Heart right ventricle (tissue), 16 donors: ENCODE results near the gene CNDP1. TPM values are rescaled to one million over a fixed set of nuclear protein-coding genes. Genes with fewer than 3 reads are reported as not detected.

Experiments used
- ATAC-seq, 8 donors: fragments of 200-7000 bp; cut with Tn5 transposase; one replicate each; pipeline ENCODE4 v1.9.1; 2020; ENCODE audit warnings: mild to moderate bottlenecking in 8 of 8, moderate library complexity in 8 of 8, moderate number of reproducible peaks in 1 of 8
- DNase-seq, 2 donors: peaks; one replicate each; pipeline ENCODE4 v3.0.0-alpha.2; 2020
- H3K27ac ChIP-seq, 10 donors: fragments of 200-600 bp; sonication (generic) in 2 of 10; one replicate each; pipeline versions ENCODE4 v1.5.0 to v1.8.0; 2020 to 2022; ENCODE audit warnings: mild to moderate bottlenecking in 3 of 10
- H3K27me3 ChIP-seq, 7 donors: fragments of 200-600 bp; one replicate each; pipeline ENCODE4 v1.8.0; 2021 to 2022; ENCODE audit warnings: mild to moderate bottlenecking in 2 of 7
- H3K36me3 ChIP-seq, 9 donors: fragments of 200-600 bp; sonication (generic) in 1 of 9; one replicate each; pipeline versions ENCODE4 v1.5.0 to v1.8.0; 2020 to 2022; ENCODE audit warnings: mild to moderate bottlenecking in 2 of 9
- H3K4me1 ChIP-seq, 9 donors: fragments of 200-600 bp; sonication (generic) in 1 of 9; one replicate each; pipeline versions ENCODE4 v1.5.0 to v1.8.0; 2020 to 2022; ENCODE audit warnings: mild to moderate bottlenecking in 4 of 9
- H3K4me3 ChIP-seq, 10 donors: fragments of 200-600 bp; sonication (generic) in 2 of 10; one replicate each; pipeline versions ENCODE4 v1.5.0 to v1.8.0; 2020 to 2022; ENCODE audit warnings: mild to moderate bottlenecking in 7 of 10, moderate library complexity in 2 of 10
- H3K9me3 ChIP-seq, 11 donors: fragments of 200-600 bp in 10 of 11; sonication (generic) in 2 of 11; one replicate each; pipeline versions ENCODE4 v1.5.0 to v1.8.0; 2013 to 2022; ENCODE audit warnings: mild to moderate bottlenecking in 2 of 11, control low read depth in 1 of 11, moderate library complexity in 1 of 11
- CTCF ChIP-seq, 9 donors: fragments of 200-600 bp; sonication (generic) in 2 of 9; IDR thresholded peaks; one replicate each; pipeline versions ENCODE4 v1.5.0 to v1.8.0; 2021 to 2022; ENCODE audit warnings: antibody characterized with exemption in 9 of 9, mild to moderate bottlenecking in 5 of 9, moderate library complexity in 1 of 9
- WGBS, 2 donors: extraction: QIAGEN DNeasy Blood & Tissue Kit; methylation state at CpG; one replicate each; pipeline ENCODE4 v1.1.7; 2013; ENCODE audit warnings: inconsistent platforms in 1 of 2; 5-methylcytosine and 5-hydroxymethylcytosine counted together
- intact Hi-C, 10 donors: fragments of 100-400 bp; cut with DNase I; formaldehyde crosslinking; loops; one replicate each; pipeline versions ENCODE4 v1.11.1 to v1.14.2; 2022
- polyA plus RNA-seq, 2 donors: library from polyadenylated mRNA; stranded (reverse); fragments of 200-250 nt; gene quantifications; one replicate each; pipeline ENCODE4 v1.2.3, GENCODE V29; 2013
- total RNA-seq, 10 donors: library from RNA; stranded (reverse); fragmentation: NEBNext Ultra II Directional in 3 of 10; extraction: Animal tissue kit (Norgen Biotek cat#: 25700) in 3 of 10; gene quantifications; one replicate each; pipeline versions ENCODE4 v1.2.1 to v1.2.4, GENCODE V29; 2021 to 2023
- donor health status: Arrhythmogenic right ventricular cardiomyopathy.
- donor health status: ischemic (EF 13 %, LVEDD 7.1; RV severe dilation, severe dysfunction).
- donor health status: healthy with polysubstance abuse.
- donor health status: DM: no; HTN: yes; CAD: no.
- donor health status: DM: no; HTN: no; CAD: no.
- donor health status: ischemic (EF 25% LVEDD 6.9; RV normal size, moderate dysfunction).
- donor health status: ischemic (EF 25% LVEDD 5.7; RV mildly dilated, moderate dysfunction).
- donor health status: healthy.
- donor health status: DM: yes; HTN: yes; CAD: no.
- donor health status: Ischemic cardiomyopathy.
- donor health status: ischemic (EF 35%, LVEDD 5.7; RV mildly dilated, moderate dysfunction).
- donor health status: nonischemic (EF 11% LVEDD 7.7; RV severe dilation, severe dysfunction).
- donor health status: DM: yes; HTN: yes; CAD: no.
- donor health status: PGD.
- donor health status: ischemic (EF 29% LVEDD 5.4; RV normal size, mild dysfunction).
- donor health status: nonischemic (EF 23%, LVEDD 6.1; RV moderate dilation, normal function).

CNDP1 gene
- total and polyA plus RNA-seq, 12 donors = 0.11 to 0.12 TPM; not detected in 10

- no peak for DNase-seq
- intact Hi-C loops = no loop called here
- Histone ChIP-seq H3K9me3 (peaks cover 0 to 10% (median 0%) of the 10 kb centered on the region in 11 donors), H3K4me1 (peaks cover 0 to 18% (median 13%) of the 10 kb centered on the region in 9 donors), H3K4me3 (no peak overlapping the region), H3K27ac (no peak overlapping the region), H3K27me3 (no peaks in the 10 kb centered on the region), H3K36me3 (no peaks in the 10 kb centered on the region)
- ATAC-seq = no peak
- no peak for TF ChIP-seq CTCF (IDR thresholded peaks at IDR 0.05)
- 91 to 92% methylated on average over 7 of the region's 7 CpGs for WGBS, 2 donors
Observed at GRCh38 chr18:74610051-74610615, 75.8 kb downstream of the CNDP1 start.

- Histone ChIP-seq H3K9me3 (peaks cover 0 to 12% (median 0%) of the 10 kb centered on the region in 11 donors), H3K36me3 (no peaks in the 10 kb centered on the region), H3K4me1 (peaks cover 0 to 18% (median 11%) of the 10 kb centered on the region in 9 donors), H3K27ac (no peak overlapping the region), H3K27me3 (no peaks in the 10 kb centered on the region), H3K4me3 (no peak overlapping the region)
- no peak for ATAC-seq
- intact Hi-C loops = no loop called here
- DNase-seq = no peak
- no peak for TF ChIP-seq CTCF (IDR thresholded peaks at IDR 0.05)
- 61 to 81% methylated on average over 1 of the region's 1 CpG for WGBS, 2 donors
Observed at GRCh38 chr18:74610860-74611259, 76.6 kb downstream of the CNDP1 start.

GRCh38 chr18:74611765-74612164 is 77.5 kb downstream of the CNDP1 start:
- H3K36me3 ChIP-seq = no peaks in the 10 kb centered on the region
- H3K4me3 ChIP-seq = no peak overlapping the region
- DNase-seq (no peak), ATAC-seq (no peak)
- peaks cover 0 to 18% (median 11%) of the 10 kb centered on the region in 9 donors for H3K4me1 ChIP-seq
- H3K27ac ChIP-seq = no peak overlapping the region
- intact Hi-C loops = no loop called here
- WGBS, 2 donors = 72 to 78% methylated on average over 4 of the region's 4 CpGs
- no peaks in the 10 kb centered on the region for H3K27me3 ChIP-seq
- no peak for TF ChIP-seq CTCF (IDR thresholded peaks at IDR 0.05)
- H3K9me3 ChIP-seq = peaks cover 0 to 12% (median 0%) of the 10 kb centered on the region in 11 donors

- Histone ChIP-seq H3K27ac (no peak overlapping the region), H3K4me1 (peaks cover 0 to 24% (median 11%) of the 10 kb centered on the region in 9 donors), H3K27me3 (no peaks in the 10 kb centered on the region), H3K9me3 (peaks cover 0 to 12% (median 0%) of the 10 kb centered on the region in 11 donors), H3K4me3 (no peak overlapping the region), H3K36me3 (no peaks in the 10 kb centered on the region)
- TF ChIP-seq CTCF (IDR thresholded peaks at IDR 0.05) = no peak
- DNase-seq (no peak), ATAC-seq (no peak)
- WGBS, 2 donors = 66 to 75% methylated on average over 1 of the region's 1 CpG
- intact Hi-C loops = no loop called here
Observed at GRCh38 chr18:74613381-74613780, 79.1 kb downstream of the CNDP1 start.
